ENCODE results near the gene CLDN34. TPM values are rescaled to one million over a fixed set of nuclear protein-coding genes. Genes with fewer than 3 reads are reported as not detected.

The CLDN34 gene
- total RNA-seq, 4 donors from 2014 or later, result not detected

GRCh38 chrX:9952300-9952699, 14.9 kb upstream of the CLDN34 start:
- DNase-seq, result no peak
- H3K27me3 ChIP-seq, result no peaks in the 10 kb centered on the region
- no peaks in the 10 kb centered on the region for H3K4me1 ChIP-seq
- H3K27ac ChIP-seq, result no peak overlapping the region
- peaks cover 0 to 12% (median 0%) of the 10 kb centered on the region in 4 donors for H3K9me3 ChIP-seq
- H3K4me3 ChIP-seq, result no peak overlapping the region
- no peaks in the 10 kb centered on the region for H3K36me3 ChIP-seq
- TF ChIP-seq POLR2A (IDR thresholded peaks at IDR 0.05) (no peak), CTCF (IDR thresholded peaks at IDR 0.05) (no peak)

GRCh38 chrX:9953396-9953795, 13.8 kb upstream of the CLDN34 start:
- Histone ChIP-seq H3K4me3 (no peak overlapping the region), H3K36me3 (no peaks in the 10 kb centered on the region), H3K4me1 (no peaks in the 10 kb centered on the region), H3K27me3 (no peaks in the 10 kb centered on the region), H3K9me3 (peaks cover 0 to 12% (median 0%) of the 10 kb centered on the region in 4 donors), H3K27ac (no peak overlapping the region)
- no peak for DNase-seq
- TF ChIP-seq POLR2A (IDR thresholded peaks at IDR 0.05), result no peak

- no peak for DNase-seq
- TF ChIP-seq CTCF (IDR thresholded peaks at IDR 0.05) (no peak), POLR2A (IDR thresholded peaks at IDR 0.05) (no peak)
- no peak overlapping the region for H3K27ac ChIP-seq
- H3K27me3 ChIP-seq, result no peaks in the 10 kb centered on the region
- no peaks in the 10 kb centered on the region for H3K4me1 ChIP-seq
- H3K9me3 ChIP-seq, result peaks cover 0 to 12% (median 0%) of the 10 kb centered on the region in 4 donors
- no peaks in the 10 kb centered on the region for H3K36me3 ChIP-seq
- no peak overlapping the region for H3K4me3 ChIP-seq
Measured at GRCh38 chrX:9955506-9955905, 11.7 kb upstream of the CLDN34 start.

- no peak overlapping the region for H3K4me3 ChIP-seq
- no peaks in the 10 kb centered on the region for H3K27me3 ChIP-seq
- H3K4me1 ChIP-seq, result no peaks in the 10 kb centered on the region
- peaks cover 0 to 12% (median 0%) of the 10 kb centered on the region in 4 donors for H3K9me3 ChIP-seq
- no peak for DNase-seq
- TF ChIP-seq CTCF (IDR thresholded peaks at IDR 0.05), result no peak
- no peak for TF ChIP-seq POLR2A (IDR thresholded peaks at IDR 0.05)
- H3K27ac ChIP-seq, result no peak overlapping the region
- no peaks in the 10 kb centered on the region for H3K36me3 ChIP-seq
Measured at GRCh38 chrX:9957743-9958142, 9.4 kb upstream of the CLDN34 start.

- no peak for TF ChIP-seq CTCF (IDR thresholded peaks at IDR 0.05)
- TF ChIP-seq POLR2A (IDR thresholded peaks at IDR 0.05), result no peak
- H3K4me3 ChIP-seq, result no peak overlapping the region
- no peaks in the 10 kb centered on the region for H3K27me3 ChIP-seq
- no peaks in the 10 kb centered on the region for H3K4me1 ChIP-seq
- H3K36me3 ChIP-seq, result no peaks in the 10 kb centered on the region
- DNase-seq, result no peak
- peaks cover 0 to 9% (median 0%) of the 10 kb centered on the region in 4 donors for H3K9me3 ChIP-seq
- H3K27ac ChIP-seq, result no peak overlapping the region
Measured at GRCh38 chrX:9958183-9958582, 9.0 kb upstream of the CLDN34 start.

GRCh38 chrX:9961750-9962149, 5.4 kb upstream of the CLDN34 start:
- no peak overlapping the region for H3K4me3 ChIP-seq
- no peak for DNase-seq
- no peaks in the 10 kb centered on the region for H3K36me3 ChIP-seq
- H3K27me3 ChIP-seq, result no peaks in the 10 kb centered on the region
- no peak overlapping the region for H3K27ac ChIP-seq
- H3K9me3 ChIP-seq, result no peaks in the 10 kb centered on the region
- H3K4me1 ChIP-seq, result no peaks in the 10 kb centered on the region
- no peak for TF ChIP-seq POLR2A (IDR thresholded peaks at IDR 0.05)
- no peak for TF ChIP-seq CTCF (IDR thresholded peaks at IDR 0.05)
